Testis (tissue), 2 donors: ENCODE measurements around the gene OR5P2.

Source experiments
- POLR2A ChIP-seq: fragments of 450-650 bp; IDR thresholded peaks from one replicate; pipeline ENCODE4 v1.6.1; 2017; ENCODE audit warnings: antibody characterized with exemption, mild to moderate bottlenecking, moderate library complexity
- TF ChIP-seq, protein P1 (sequence below), 3 experiments: fragments of 450-650 bp in 2 of 3; fragments of 200-600 bp in 1 of 3; sonication (generic) in 1 of 3; IDR thresholded peaks; one replicate each; pipeline ENCODE4 v1.5.1; 2016 to 2019; ENCODE audit warnings: antibody characterized with exemption in 3 of 3, mild to moderate bottlenecking in 2 of 3, moderate library complexity in 1 of 3

DNA sequence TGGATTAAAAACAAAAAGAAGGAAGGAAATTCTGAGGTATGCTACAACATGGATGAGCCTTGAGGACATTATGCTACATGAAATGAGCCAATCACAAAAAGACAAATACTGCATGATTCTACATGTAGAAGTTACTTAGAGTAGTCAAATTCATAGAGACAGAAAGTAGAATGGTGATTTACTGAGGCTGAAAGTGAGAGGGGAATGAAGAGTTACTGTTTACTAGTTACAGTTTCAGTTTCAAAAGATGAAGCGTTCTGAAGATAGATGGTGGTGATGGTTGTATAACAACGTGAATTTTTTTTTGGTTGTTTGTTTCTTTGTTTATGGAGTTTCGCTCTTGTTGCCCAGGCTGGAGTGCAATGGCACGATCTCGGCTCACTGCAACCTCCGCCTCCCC is 9.5 kb downstream of the OR5P2 start:
- TF ChIP-seq, protein P1, sequence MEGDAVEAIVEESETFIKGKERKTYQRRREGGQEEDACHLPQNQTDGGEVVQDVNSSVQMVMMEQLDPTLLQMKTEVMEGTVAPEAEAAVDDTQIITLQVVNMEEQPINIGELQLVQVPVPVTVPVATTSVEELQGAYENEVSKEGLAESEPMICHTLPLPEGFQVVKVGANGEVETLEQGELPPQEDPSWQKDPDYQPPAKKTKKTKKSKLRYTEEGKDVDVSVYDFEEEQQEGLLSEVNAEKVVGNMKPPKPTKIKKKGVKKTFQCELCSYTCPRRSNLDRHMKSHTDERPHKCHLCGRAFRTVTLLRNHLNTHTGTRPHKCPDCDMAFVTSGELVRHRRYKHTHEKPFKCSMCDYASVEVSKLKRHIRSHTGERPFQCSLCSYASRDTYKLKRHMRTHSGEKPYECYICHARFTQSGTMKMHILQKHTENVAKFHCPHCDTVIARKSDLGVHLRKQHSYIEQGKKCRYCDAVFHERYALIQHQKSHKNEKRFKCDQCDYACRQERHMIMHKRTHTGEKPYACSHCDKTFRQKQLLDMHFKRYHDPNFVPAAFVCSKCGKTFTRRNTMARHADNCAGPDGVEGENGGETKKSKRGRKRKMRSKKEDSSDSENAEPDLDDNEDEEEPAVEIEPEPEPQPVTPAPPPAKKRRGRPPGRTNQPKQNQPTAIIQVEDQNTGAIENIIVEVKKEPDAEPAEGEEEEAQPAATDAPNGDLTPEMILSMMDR (IDR thresholded peaks at IDR 0.05) = no peak
- TF ChIP-seq POLR2A = no peak
